A673 (cell line): ENCODE measurements around the gene LMAN1L. TPM values are rescaled to one million over a fixed set of nuclear protein-coding genes. Genes with fewer than 3 reads are reported as not detected.

ENCODE experiments used
- BruUV-seq: library from RNA; stranded (reverse); fragments of 400-500 nt; replicated peaks from 2 replicates; lab custom pipeline; 2021; lab: Mats Ljungman, UMichigan
- CTCF ChIA-PET: fragments of 300-600 bp; sonication (Branson Sonifier 250); formaldehyde crosslinking; loops from one replicate; lab custom pipeline; 2022; ENCODE audit warnings: antibody characterized with exemption; lab: Charles Lee
- POLR2A ChIA-PET: fragments of 300-600 bp; sonication (Branson Sonifier 250); formaldehyde crosslinking; loops from one replicate; lab custom pipeline; 2022; ENCODE audit warnings: antibody characterized with exemption; ENCODE audit not compliant: low non-redundant PET; lab: Charles Lee
- DNase-seq: peaks from one replicate; pipeline ENCODE4 v3.0.0-alpha.2; 2015; ENCODE audit warnings: low spot score
- H3K27ac ChIP-seq: fragments of 200-600 bp; sonication (generic); 2 replicates; pipeline ENCODE4 v1.5.1; 2016; ENCODE audit warnings: mixed run types, low read depth, mild to moderate bottlenecking, mixed read lengths, antibody characterized with exemption, low read length; ENCODE audit not compliant: poor library complexity, severe bottlenecking
- H3K27me3 ChIP-seq: fragments of 200-600 bp; sonication (generic); replicated peaks from 2 replicates; pipeline ENCODE4 v1.6.1; 2017; ENCODE audit warnings: mixed run types, low read depth, mild to moderate bottlenecking, mixed read lengths, antibody characterized with exemption, low read length; ENCODE audit not compliant: insufficient read depth, poor library complexity
- H3K36me3 ChIP-seq: fragments of 200-600 bp; sonication (generic); 2 replicates; pipeline ENCODE4 v1.6.1; 2016; ENCODE audit warnings: mixed run types, mild to moderate bottlenecking, mixed read lengths, antibody characterized with exemption, low read length; ENCODE audit not compliant: insufficient read depth, poor library complexity, severe bottlenecking
- H3K4me1 ChIP-seq: fragments of 200-600 bp; sonication (generic); 2 replicates; pipeline ENCODE4 v1.6.1; 2017; ENCODE audit warnings: mixed run types, mild to moderate bottlenecking, mixed read lengths, antibody characterized with exemption, low read length; ENCODE audit not compliant: insufficient read depth, poor library complexity, severe bottlenecking
- H3K4me3 ChIP-seq: fragments of 200-600 bp; sonication (generic); 2 replicates; pipeline ENCODE4 v1.5.1; 2016; ENCODE audit warnings: low read depth, mixed run types, mild to moderate bottlenecking, mixed read lengths, low read length; ENCODE audit not compliant: poor library complexity, severe bottlenecking
- H3K9me3 ChIP-seq: fragments of 200-600 bp; sonication (generic); 2 replicates; pipeline ENCODE4 v1.6.1; 2016; ENCODE audit warnings: mixed run types, low read depth, mild to moderate bottlenecking, mixed read lengths, antibody characterized with exemption, low read length; ENCODE audit not compliant: poor library complexity, severe bottlenecking
- CTCF ChIP-seq: fragments of 300-800, 200-600 bp; sonication (generic); conservative IDR thresholded peaks from 2 replicates; pipeline ENCODE4 v1.5.1; 2017; ENCODE audit warnings: low read depth, mild to moderate bottlenecking, antibody characterized with exemption, low read length, moderate library complexity, mixed read lengths
- EZH2 ChIP-seq: fragments of 200-600 bp; sonication (generic); IDR thresholded peaks from 2 replicates; pipeline ENCODE4 v1.6.1; 2017; ENCODE audit warnings: borderline replicate concordance, low read depth, mild to moderate bottlenecking, mixed read lengths, antibody characterized with exemption, low read length; ENCODE audit not compliant: poor library complexity, severe bottlenecking
- intact Hi-C: fragments of 100-400 bp; cut with micrococcal nuclease; formaldehyde crosslinking; loops from one replicate; pipeline ENCODE4 v1.10.0; 2022; ENCODE audit not compliant: unreplicated experiment
- total RNA-seq: library from RNA; stranded (reverse); gene quantifications from 2 replicates; pipeline ENCODE4 v1.2.3, GENCODE V29; 2021

Gene LMAN1L
- total RNA-seq, 1 experiment from 2014 or later, result 0.80 TPM

GRCh38 chr15:74768099-74768770 is 44.4 kb upstream of the LMAN1L start:
- DNase-seq, result no peak
- ChIA-PET CTCF (interaction anchor here (0.6 to 5.0 kb wide), 14 partner anchors 9 to 389 kb away, joined by 3 to 119 read pairs (median 4); partner anchors contain the start of genes ARID3B, CLK3, CSK and RPP25), POLR2A (interaction anchor here (0.6 kb wide), 4 partner anchors 8 to 134 kb away, joined by 3 to 5 read pairs (median 4); no protein-coding TSS in a partner anchor)
- Histone ChIP-seq H3K4me1 (peaks cover 4% of the 10 kb centered on the region), H3K4me3 (no peak overlapping the region), H3K27me3 (no peaks in the 10 kb centered on the region), H3K9me3 (no peaks in the 10 kb centered on the region), H3K27ac (no peak overlapping the region), H3K36me3 (no peaks in the 10 kb centered on the region)
- TF ChIP-seq EZH2 (no peak), CTCF (no peak)
- intact Hi-C loops, result loop anchor here (1.0 kb wide), 1 partner anchor 133 kb away; no protein-coding TSS in a partner anchor
- no TSS peak for BruUV-seq

GRCh38 chr15:74768771-74769342 is 43.8 kb upstream of the LMAN1L start:
- BruUV-seq, result no TSS peak
- POLR2A ChIA-PET, result interaction anchor here (0.6 kb wide), 3 partner anchors 8 to 99 kb away, joined by 3 to 5 read pairs (median 3); no protein-coding TSS in a partner anchor
- CTCF ChIA-PET, result interaction anchor here (0.6 to 5.0 kb wide), 21 partner anchors 8 to 430 kb away, joined by 3 to 119 read pairs (median 4); partner anchors contain the start of genes ARID3B, CLK3, CSK and RPP25
- H3K4me1 ChIP-seq, result peaks cover 10% of the 10 kb centered on the region
- H3K36me3 ChIP-seq, result no peaks in the 10 kb centered on the region
- DNase-seq, result peak; percentile 78
- intact Hi-C loops, result loop anchor here (1.0 kb wide), 1 partner anchor 134 kb away; no protein-coding TSS in a partner anchor
- H3K4me3 ChIP-seq, result no peak overlapping the region
- H3K27ac ChIP-seq, result no peak overlapping the region
- TF ChIP-seq EZH2 (no peak), CTCF (peak; percentile 89)
- no peaks in the 10 kb centered on the region for H3K27me3 ChIP-seq
- no peaks in the 10 kb centered on the region for H3K9me3 ChIP-seq

- no peak for TF ChIP-seq EZH2
- TF ChIP-seq CTCF, result no peak
- CTCF ChIA-PET, result interaction anchor here (0.6 to 5.0 kb wide), 19 partner anchors 8 to 862 kb away, joined by 3 to 119 read pairs (median 5); partner anchors contain the start of genes ARID3B, CLK3 and CSK
- H3K36me3 ChIP-seq, result no peaks in the 10 kb centered on the region
- no peak overlapping the region for H3K27ac ChIP-seq
- H3K9me3 ChIP-seq, result no peaks in the 10 kb centered on the region
- POLR2A ChIA-PET, result no interaction called here
- DNase-seq, result no peak
- BruUV-seq, result no TSS peak
- H3K27me3 ChIP-seq, result no peaks in the 10 kb centered on the region
- H3K4me3 ChIP-seq, result no peak overlapping the region
- intact Hi-C loops, result loop anchor here (5.0 to 10.0 kb wide), 3 partner anchors 68 to 435 kb away; partner anchors contain the start of gene C15orf39
- H3K4me1 ChIP-seq, result peaks cover 15% of the 10 kb centered on the region
Measured at GRCh38 chr15:74769463-74770025, 43.1 kb upstream of the LMAN1L start.
